GM21515 (cell line): ENCODE data around the gene CLCNKB.

Experiments used
- ATAC-seq: cut with Tn5 transposase; IDR thresholded peaks from one replicate; pipeline ENCODE4 v1.9.1; 2021; ENCODE audit not compliant: unreplicated experiment

CLCNKB gene

DNA sequence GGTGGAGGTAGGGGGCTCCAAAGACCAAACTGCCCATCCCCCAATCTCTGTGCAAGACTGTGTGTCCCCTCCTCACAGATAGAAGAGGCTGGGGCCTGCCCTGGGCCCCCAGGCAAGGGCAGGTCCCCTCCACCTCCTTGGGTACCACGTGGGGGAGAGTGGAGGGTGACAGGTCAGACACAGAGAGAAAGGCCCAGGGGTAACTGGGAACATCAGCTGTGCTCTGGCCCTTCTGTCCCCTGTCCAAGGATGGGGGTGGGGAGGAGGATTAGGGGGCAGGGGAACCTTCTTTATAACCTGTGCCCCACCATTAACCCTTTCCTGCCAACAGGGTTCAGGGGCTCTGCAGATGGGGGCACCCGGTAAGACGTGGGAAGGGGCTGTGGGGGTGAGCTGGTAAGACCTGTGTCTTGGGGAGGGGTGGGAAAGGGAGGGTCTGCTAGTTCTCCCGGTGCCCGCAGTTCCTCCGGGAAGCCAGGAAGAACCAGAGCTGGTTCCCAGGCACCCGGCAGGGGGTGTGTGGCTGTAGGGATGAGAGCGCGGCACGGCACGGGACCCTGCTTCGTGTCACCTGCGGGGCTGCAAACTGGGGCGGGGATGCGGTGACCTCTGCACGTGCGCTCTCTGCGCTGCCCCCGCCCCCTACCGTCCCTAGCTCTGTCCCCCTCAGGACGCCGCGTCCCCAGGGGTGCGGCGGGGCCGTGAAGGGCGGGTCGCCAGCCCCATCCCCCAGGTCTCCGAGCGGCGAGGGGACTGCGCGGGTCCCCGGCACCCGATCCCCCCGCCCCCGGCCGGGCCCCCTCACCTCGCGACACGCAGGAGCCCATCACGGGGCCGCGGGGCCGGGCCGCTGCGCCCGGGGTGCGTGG is 29.3 kb downstream of the CLCNKB start:
- ATAC-seq, result no peak

DNA sequence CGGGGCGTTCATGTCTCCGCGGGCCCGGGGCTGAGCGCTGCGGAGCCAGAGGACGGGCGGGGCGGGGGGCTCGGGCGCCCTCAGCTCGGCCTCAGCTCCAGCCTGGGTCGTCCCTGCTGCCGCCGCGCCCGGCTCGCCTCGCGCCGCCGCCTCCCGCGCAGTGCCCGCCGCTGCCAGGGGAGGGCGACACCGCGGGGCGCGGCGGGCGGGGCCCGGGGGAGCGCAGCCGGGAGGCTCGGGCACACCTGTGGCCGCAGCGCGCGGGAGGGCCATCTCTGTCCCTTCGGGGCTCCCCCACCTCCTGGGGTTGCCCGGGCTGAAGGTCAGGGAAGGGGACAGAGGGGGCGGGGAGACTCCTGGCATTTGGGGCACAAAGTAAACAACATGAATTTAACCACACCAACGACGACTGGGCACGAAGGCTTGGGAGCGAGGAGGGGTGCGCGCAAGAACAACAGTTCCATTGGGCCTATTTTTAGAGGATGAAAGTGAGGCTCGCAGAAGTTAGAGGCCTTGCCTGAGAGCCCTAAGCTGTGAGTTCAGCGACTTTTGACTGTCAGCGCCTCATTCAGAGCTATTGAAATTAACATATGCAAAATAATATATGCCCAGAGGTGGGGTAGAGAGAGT is 30.0 kb downstream of the CLCNKB start, which contains the start of gene FAM131C:
FAM131C (minus strand) TSS at position 162 of the 630 bp plus-strand sequence. CDS start 209 bp downstream, outside the sequence.
- ATAC-seq, result no peak

DNA sequence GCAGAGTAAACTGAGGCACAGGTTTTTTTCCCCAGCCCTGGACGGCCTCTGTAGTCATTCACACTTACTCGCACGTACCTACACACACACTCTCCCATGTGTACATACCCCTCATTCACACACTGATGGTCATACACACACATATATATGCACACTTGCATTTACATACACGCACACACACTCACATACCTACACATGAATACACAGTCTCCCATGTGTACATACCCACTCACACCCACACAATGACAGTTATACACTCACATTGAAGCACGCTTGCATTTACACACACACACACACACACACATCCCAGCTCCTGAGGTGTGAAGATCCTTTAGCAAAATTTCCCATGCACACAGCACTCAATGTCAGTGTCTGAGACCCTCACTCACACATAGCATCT is 30.6 kb downstream of the CLCNKB start:
- ATAC-seq, result no peak

DNA sequence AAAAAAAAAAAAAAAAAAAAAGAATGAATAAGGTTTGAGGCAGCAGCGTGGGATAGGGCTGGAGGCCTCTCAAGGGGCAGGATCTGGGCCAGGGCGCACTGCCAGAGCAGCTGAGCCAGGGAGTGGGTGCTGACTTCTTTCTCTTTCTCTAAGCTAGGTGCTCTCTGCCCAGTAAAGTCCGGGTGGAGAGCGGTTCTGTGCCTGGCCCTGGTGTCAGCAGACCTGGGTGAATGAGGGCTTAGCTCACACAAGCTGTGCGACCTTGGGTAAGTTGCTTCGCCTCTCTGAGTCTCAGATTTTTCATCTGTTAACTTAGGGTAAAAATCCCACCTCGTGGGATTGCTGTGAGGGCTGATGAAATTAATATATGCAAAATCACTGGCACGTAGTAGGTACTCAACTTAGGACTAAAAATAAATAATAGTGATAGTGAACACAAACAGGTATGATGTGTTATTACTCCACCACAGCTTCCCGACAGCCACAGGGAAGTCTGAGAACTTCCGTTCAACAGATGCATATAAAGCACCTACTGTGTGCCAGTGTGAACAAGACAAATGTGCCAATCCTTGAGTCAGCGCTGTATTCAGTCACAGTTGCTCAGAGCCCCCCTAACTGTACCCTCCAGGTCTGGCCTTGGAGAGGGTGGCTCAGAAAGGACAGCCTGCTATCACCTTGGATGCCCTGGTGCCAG is 31.9 kb downstream of the CLCNKB start:
- ATAC-seq, result no peak

DNA sequence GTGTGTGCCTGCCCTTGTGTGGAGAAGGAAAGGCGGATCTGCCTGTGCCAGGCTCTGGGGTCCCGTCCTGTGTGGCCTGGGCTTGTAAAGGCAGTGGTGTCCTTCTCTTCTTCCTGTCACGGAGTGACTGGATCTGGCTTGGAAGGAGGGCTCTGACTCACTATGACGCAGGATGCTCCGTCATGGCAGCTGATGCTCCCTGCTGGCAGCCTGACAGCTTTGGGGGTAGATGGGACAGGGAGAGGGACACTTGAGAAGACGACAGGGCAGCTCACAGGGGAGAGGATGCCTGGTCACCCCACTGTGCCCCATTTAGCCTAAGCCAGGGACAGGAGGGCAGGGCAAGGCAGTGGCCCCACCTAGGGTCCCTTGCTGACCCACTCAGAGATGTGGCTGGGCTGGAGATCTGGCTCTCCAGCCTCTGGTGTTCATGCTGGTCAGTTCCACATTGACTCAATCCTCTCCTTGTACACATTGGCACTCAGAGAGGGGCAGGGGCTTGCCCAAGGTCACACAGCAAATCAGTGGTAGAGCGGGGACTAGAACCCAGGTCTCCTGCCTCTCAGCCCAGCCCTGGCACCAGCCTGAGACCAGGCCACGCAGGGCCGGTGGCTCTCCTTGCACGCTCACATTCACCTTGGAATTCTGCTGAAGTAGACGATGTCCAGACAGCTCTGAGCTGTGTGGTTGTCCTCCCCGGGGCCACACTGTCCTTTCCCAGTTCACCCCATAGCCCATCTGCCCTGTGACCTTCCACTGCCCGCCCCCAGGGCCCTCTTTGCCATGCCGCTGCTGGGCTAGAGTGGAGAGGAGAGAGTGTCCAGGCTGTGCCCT is 32.7 kb downstream of the CLCNKB start:
- ATAC-seq, result no peak

DNA sequence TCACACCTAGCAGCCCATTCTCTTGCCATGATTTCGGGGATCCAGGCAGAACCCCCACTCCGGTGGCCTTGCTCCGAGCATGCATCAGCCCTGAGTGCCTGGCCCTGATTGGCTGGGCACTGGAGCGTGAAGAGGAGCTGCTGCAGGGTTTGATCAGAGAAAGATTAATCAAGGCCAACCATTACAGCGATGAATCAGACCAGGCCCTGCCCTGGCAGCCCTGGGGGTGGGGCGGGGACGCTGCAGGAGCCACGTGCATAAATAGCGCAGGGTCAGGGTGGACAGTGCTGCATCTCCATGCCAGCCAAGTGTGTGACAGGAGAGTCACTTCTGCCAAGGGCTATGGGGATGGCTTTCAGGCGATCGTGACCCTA is 33.3 kb downstream of the CLCNKB start:
- ATAC-seq, result no peak

DNA sequence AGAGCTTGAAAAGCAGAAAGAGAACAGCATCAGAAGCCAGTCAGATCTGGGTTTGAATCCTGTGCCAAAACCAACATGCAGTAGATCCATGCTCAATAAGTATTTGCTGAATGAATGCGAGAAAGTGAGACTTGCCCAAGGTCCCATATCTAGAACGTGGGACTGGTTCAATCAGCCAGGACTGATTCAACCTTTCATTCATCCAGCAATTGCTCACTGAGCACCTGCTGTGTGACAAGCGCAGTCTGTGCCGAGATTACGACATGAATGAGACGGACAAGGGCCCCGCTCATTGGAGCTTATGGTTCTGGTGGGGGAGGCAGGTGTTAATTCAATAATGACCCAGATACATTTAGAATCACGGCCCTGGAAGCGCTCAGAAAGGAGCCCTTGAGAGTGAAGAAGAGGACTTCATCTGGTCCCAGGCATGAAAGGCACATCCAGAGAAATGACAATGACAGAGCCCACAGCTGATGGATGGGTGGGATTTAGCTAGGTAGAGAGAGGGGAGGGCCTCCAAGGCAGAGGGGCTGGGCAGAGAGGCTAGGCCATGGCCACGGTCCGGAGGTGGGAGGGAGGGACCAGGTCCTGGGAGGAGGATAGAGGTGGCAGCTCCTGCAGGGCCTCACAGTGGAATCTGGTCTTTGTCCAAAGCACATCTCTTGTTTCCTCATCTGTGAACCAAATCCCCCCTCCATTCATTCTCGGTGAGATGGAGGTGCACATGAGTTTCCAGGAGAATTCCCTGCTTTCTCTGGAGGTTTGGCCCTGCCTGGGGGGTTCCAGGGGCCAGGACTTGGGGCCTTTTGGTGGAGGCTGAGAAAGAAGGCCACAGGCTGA is 34.0 kb downstream of the CLCNKB start:
- ATAC-seq, result no peak

DNA sequence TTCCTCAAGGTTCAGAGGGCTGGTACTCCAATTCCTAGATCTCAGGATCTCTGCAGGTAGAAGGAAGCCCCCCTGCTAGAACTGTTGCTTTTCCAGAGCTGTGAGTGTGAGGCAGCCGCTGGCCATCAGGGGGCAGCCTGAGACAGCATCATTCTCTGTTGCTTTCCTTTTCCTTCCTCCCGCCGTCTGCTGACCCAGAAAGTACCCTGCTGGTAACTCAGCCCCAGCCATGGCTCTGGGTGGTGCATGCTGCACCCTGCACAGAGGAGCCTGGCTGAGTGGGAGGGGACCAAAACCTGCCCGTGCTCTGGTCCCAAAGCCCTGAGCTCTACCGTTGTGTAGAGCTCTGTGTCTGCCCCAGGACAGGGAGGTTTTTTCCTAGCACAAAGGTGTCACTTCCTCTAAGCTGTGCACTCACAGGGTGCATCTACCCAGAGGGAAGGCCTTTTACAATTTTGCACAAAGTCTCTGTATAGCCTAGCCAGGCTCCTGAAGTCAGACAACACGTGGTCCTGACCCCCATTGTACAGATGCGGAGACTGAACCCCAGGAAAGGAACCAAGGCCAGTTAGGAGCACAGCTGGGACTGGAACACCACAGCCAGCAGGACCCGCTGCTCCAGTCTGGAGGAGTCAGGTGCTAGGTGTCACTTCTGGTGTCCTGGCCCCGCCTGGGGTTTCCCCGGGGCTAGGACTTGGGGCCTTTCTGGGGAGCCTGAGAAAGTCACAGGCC is 35.5 kb downstream of the CLCNKB start:
- no peak for ATAC-seq

DNA sequence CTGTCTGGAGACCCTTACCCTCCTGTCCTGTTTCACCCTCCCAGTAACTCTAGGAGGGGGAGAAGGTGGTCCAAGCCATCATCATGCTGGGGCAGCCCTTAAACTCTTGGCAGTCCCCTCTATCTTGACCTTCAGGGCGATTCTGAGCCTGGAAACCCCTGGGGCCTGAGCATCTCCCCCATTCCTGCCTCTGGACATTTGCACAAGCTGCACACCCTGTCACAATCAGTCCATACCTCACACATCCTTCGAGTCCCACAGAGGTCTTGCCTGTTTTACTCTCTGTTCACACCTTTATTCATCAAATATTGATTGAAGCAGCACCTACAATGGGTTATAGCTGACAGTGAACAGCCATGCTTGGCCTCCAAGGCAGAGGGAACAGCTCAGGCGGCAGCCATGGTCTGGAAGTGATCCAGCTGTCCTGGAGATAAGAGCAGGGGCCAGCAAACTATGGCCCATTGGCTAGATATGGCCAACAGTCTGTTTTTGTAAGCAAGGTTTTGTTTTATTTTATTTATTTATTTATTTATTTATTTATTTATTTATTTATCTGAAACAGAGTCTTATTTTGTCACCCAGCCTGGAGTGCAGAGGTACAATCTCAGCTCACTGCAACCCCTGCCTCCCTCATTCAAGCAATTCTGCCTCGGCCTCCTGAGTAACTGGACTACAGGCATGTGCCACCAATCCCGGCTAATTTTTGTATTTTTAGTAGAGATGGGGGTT is 37.0 kb downstream of the CLCNKB start:
- no peak for ATAC-seq

DNA sequence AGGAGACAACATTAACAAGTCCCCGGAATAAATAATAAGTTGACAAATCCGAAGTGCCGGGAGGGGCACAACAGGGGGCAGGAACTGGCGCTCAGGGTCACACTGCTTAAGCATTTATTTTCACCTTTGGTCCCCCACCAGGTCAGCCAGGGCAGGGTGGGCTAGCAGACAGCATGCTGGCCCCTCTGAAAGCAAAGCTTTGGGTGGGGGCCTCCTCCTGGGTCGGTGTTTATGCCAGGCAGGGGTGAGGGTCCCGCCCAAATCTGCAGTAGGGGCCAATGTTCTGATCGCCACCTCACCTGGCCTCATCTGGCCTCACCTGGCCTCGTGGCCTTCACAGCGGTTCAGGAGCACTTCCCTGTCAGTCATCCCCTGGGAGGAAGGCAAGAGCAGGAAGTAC is 38.1 kb downstream of the CLCNKB start:
- no peak for ATAC-seq

DNA sequence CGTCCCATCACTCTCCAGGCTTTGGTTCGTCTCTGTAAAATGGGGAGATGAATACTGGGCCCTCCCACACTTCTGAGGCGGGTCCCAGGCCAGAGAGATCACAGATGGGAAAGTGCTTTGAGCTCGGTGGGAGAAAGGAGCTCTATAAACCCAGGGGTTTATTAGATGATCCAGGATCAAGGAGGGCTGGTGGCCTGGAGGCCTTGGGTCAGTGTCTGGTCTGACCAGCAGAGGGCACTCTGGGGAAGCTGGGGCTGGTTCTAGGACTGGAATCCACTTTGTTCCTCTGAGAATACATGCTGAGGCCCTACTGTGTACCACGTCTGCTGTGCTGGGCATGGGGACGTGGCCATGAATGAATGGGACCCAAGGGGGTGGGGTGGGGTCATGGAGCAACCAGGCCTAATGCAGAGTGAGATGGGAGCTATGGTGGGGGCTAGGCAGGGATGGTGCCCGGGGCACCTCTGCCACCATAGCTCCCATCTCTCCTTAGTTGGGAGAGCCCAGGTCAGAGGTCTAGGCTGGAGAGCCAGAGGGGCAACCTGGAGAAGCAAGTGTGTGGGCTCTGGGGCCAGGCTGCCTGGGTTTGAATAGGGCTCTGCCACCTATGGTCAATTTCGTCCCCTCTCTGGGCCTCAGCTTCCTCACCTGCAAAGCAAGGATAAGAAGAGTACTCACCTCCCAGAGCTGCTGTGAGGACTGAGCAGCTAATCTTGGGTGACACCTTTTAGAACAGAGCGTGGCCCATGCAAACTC is 38.9 kb downstream of the CLCNKB start:
- ATAC-seq, result no peak

DNA sequence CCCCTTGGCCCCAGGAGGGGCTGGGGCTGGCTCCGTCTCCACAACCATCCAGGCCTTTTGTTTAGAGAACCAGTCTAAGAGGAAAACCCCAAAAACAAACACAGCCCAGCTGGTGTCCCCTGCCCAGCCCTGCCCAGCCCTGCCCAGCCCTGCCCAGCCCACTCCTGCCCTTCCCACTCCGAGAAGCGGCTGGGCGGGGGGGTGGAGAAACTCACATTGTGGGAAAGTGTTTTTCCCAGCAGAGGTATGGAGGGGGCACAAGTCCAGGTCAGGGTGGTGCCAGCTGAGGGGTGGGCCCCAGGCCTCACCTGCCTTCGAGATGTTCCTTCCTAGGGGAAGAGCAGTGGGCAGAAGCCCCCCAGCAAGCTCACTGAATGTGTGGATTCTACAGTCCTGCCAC is 39.9 kb downstream of the CLCNKB start:
- no peak for ATAC-seq

DNA sequence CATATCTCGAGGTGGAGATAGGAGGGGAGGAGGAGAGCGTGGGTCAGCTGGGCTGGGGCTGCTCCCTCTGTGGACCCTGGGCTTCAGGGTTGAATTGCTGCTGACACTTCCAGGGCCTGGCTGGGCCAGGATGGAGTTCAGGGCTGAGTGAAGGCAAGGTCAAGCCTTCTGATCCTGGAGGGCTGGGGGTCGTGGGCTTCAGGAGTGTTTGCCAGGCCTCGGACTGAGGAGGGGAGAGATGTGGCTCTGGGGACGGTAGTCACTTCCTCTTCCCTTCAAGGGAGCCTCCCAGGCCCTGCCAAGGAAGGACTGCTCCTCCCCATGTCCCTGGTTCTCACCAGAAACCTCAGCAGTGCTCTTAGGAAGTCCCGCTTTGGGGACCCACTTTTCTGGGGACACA is 41.9 kb downstream of the CLCNKB start:
- ATAC-seq, result no peak

DNA sequence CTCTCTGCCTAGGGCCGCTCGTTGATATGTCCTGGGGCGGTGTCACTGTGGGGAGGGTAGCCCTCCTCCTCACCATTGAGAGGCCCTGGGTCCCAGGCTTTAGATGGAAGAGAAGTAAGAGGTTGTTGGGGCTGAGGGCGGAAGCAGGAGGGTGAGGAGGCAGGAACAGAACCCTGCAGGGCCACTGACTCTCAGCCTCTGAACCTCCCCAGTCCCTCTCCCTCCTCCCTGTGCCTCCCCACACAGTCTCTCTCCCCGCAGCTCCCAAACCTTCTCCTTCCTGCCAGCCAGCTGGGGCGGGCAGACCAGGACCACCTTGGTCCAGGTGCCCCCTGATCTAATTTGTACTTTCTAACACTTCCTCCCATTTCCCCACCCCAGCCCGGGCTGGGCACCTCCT is 44.2 kb downstream of the CLCNKB start:
- ATAC-seq, result no peak

DNA sequence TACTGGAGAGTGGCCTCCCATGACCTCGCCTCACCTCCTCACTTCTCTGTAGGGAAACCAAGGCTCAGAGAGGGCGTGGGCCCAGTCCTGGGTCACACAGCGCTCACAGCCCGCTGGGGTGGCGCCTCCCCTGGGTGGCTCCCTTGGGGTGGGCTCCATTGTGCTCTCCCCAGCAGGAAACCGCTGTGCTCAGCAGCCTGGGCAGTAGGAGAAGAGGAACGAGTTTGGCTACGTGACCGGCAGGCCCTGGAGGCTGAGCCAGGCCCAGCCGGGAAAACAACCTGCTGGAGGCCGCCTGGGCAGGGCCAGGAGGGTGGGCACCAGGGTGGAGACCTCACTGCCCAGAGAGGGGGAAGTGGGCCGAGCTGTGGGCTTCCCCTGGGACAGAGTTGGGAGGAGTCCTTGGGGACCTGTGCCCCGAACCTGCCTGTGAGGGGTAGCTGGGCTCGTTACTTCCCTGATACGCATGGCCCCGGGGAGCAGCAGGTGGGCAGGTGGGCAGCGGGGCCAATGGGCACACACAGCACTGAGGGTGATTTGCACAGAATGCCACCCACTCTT is 44.8 kb downstream of the CLCNKB start:
- no peak for ATAC-seq

DNA sequence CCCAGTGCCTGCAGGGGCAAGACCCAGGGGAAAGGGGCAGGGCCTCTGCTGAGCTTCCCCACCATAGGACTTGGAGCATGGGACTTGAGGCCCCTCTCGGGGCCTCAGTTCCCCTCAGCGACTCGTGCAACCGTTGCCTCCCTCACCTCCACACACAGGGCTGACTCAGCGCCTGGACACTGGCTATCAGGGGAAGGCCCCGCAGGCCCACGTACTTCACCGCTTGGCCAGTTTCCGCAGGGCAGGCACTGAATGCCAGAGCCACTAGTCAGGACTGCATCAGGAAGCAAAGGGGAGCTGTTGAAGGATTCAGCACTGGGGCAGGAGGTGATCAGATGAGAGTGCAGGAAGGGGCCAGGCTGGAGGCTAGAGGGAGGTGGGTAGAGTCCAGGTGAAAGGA is 45.4 kb downstream of the CLCNKB start:
- no peak for ATAC-seq

DNA sequence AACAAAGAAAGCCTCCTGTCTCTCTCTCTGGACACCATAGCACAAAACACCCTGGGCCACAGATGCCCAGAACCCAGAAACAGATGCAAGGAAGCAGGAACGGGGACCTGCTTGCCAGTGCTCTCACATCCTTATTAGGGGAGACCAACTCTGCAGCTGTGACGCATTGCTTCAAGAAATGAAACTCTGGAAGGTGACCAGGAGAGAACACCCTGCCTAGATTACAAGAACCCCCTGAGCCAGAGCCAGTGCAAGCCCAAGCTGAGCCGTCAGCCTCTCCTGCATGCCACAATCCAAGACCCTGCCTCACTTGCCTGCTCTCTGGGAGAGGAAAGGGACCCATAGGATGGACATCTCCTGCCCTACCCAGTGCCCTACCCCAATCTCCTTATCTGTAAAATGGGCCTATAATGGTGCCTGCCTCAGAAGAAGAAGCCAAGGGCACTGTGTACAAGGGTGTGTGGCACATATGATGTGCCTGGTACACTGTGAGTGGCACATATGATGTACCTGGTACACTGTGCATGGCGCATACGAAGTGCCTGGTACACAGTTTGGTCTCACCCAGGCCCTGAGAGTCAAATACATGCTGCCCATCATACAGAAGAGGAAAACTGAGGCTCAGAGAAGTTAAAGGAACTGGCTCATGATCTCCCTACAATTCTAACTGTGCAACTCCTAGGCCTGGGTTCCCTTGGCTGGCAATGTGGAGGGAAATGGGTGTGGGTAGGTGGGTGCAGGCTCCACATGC is 46.7 kb downstream of the CLCNKB start:
- no peak for ATAC-seq
